Glutamatergic neuron (in vitro differentiated cells): Measurements from ENCODE around the gene PSORS1C1. TPM values are rescaled to one million over a fixed set of nuclear protein-coding genes. Genes with fewer than 3 reads are reported as not detected.

Experiments used
- DNase-seq: peaks from one replicate; pipeline ENCODE4 v3.0.0; 2022
- H3K27ac Mint-ChIP-seq: one replicate; pipeline ENCODE4 v1.8.0; 2020; ENCODE audit warnings: mild to moderate bottlenecking, mixed read lengths, inconsistent platforms; ENCODE audit not compliant: unreplicated experiment
- H3K27me3 Mint-ChIP-seq: one replicate; pipeline ENCODE4 v1.8.0; 2020; ENCODE audit warnings: mild to moderate bottlenecking, moderate library complexity, mixed read lengths, inconsistent platforms; ENCODE audit not compliant: unreplicated experiment
- H3K36me3 Mint-ChIP-seq: one replicate; pipeline ENCODE4 v1.8.0; 2020; ENCODE audit warnings: mild to moderate bottlenecking, mixed read lengths, inconsistent platforms; ENCODE audit not compliant: unreplicated experiment
- H3K4me1 Mint-ChIP-seq: one replicate; pipeline ENCODE4 v1.8.0; 2020; ENCODE audit warnings: mild to moderate bottlenecking, low read depth, mixed read lengths, inconsistent platforms; ENCODE audit not compliant: unreplicated experiment
- H3K4me3 Mint-ChIP-seq: one replicate; pipeline ENCODE4 v1.8.0; 2020; ENCODE audit warnings: mild to moderate bottlenecking, mixed read lengths, inconsistent platforms; ENCODE audit not compliant: unreplicated experiment
- H3K9me3 Mint-ChIP-seq: one replicate; pipeline ENCODE4 v1.8.0; 2020; ENCODE audit warnings: mild to moderate bottlenecking, moderate library complexity, mixed read lengths, inconsistent platforms; ENCODE audit not compliant: unreplicated experiment
- CTCF ChIP-seq: fragments of 200-600 bp; sonication (generic); IDR thresholded peaks from one replicate; pipeline ENCODE4 v1.5.0; 2021; ENCODE audit not compliant: partially characterized antibody, unreplicated experiment
- total RNA-seq: library from RNA; stranded (reverse); fragmentation: NEBNext Ultra II Directional; extraction: Animal tissue kit (Norgen Biotek cat#: 25700); gene quantifications from one replicate; pipeline ENCODE4 v1.2.1, GENCODE V29; 2021; ENCODE audit not compliant: unreplicated experiment

The PSORS1C1 gene
- total RNA-seq, 1 donor from 2014 or later, result not detected

- peaks cover 16% of the 10 kb centered on the region for H3K4me1 Mint-ChIP-seq
- H3K9me3 Mint-ChIP-seq, result peaks cover 12% of the 10 kb centered on the region
- H3K4me3 Mint-ChIP-seq, result no peak overlapping the region
- no peak for DNase-seq
- H3K27ac Mint-ChIP-seq, result no peak overlapping the region
- TF ChIP-seq CTCF, result no peak
- peaks cover 4% of the 10 kb centered on the region for H3K36me3 Mint-ChIP-seq
- H3K27me3 Mint-ChIP-seq, result peaks cover 15% of the 10 kb centered on the region
These were observed 58.8 kb downstream of the PSORS1C1 start for GRCh38 chr6:31173406-31173805.

- peaks cover 9% of the 10 kb centered on the region for H3K9me3 Mint-ChIP-seq
- TF ChIP-seq CTCF, result no peak
- DNase-seq, result no peak
- peaks cover 18% of the 10 kb centered on the region for H3K27me3 Mint-ChIP-seq
- H3K4me3 Mint-ChIP-seq, result no peak overlapping the region
- peaks cover 4% of the 10 kb centered on the region for H3K36me3 Mint-ChIP-seq
- no peak overlapping the region for H3K27ac Mint-ChIP-seq
- peaks cover 9% of the 10 kb centered on the region for H3K4me1 Mint-ChIP-seq
These were observed 59.8 kb downstream of the PSORS1C1 start for GRCh38 chr6:31174378-31174777.

DNA sequence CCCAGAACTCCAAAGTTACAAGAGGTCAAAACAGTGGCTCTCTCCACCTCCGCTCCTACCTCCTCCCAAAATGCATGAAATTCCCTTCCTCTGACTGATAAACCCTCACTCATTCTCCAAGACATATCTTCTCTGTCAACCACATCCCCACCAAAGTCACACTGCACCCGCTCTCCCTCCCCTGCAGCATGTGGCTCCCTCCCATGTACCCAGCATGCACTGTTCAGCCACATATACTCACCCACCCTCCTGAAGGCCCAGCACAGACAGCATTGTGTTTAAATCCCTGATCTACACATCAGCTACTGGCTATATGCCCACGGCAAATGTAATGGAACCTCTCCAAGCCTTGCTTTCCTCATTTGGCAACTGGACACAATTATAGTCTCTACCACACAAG lies 61.4 kb downstream of the PSORS1C1 start:
- Mint-ChIP-seq H3K4me1 (peaks cover 9% of the 10 kb centered on the region), H3K9me3 (peaks cover 8% of the 10 kb centered on the region), H3K27me3 (peaks cover 15% of the 10 kb centered on the region), H3K4me3 (no peak overlapping the region), H3K36me3 (no peaks in the 10 kb centered on the region), H3K27ac (no peak overlapping the region)
- TF ChIP-seq CTCF, result no peak
- DNase-seq, result no peak

DNA sequence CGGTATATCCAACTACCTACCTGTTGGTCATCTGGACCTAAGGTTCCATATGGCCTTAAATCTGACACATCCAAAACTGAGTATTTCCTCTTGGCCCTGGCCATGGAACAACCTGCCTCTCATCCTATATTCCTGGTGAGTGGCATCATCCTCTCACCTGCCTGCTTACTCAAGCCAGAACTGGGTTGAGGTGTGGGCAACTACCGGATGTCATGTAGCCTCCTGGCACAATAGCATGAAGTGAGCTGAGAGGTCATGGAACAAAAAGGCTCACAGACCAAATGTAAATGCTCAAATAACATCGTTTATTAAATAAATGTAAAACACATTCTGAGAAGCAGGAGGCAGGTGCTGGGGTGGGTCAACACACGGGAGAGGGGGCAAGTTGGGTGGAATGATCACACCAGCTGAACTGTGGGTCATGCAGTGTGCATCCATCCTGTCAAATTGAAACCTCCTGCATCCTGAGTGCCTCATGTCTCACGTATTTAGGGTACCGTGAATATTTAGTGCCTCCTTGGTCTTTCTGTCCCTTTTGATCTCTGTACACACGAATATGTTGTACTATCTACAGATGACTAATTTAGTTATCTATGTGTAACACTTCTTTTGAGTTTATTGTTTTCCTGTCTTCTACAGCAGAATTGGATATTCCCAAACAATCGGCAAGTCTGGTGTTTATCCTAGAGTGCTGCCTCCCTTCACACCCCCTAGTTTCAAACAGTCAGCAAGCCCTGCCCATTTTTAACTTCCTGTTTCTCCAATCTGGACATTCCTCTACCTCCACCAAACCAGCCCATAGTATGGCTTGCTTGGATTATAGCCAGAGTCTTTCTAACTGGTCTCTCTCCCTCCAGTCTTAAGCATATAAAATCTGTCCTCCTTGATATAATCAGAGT lies 63.8 kb downstream of the PSORS1C1 start:
- no peaks in the 10 kb centered on the region for H3K4me1 Mint-ChIP-seq
- H3K9me3 Mint-ChIP-seq, result peaks cover 2% of the 10 kb centered on the region
- H3K27me3 Mint-ChIP-seq, result peaks cover 7% of the 10 kb centered on the region
- no peak overlapping the region for H3K27ac Mint-ChIP-seq
- no peak for TF ChIP-seq CTCF
- DNase-seq, result no peak
- no peak overlapping the region for H3K4me3 Mint-ChIP-seq
- no peaks in the 10 kb centered on the region for H3K36me3 Mint-ChIP-seq

- peaks cover 3% of the 10 kb centered on the region for H3K4me1 Mint-ChIP-seq
- H3K27me3 Mint-ChIP-seq, result peaks cover 7% of the 10 kb centered on the region
- H3K9me3 Mint-ChIP-seq, result peaks cover 4% of the 10 kb centered on the region
- H3K27ac Mint-ChIP-seq, result no peak overlapping the region
- no peak for TF ChIP-seq CTCF
- no peak overlapping the region for H3K4me3 Mint-ChIP-seq
- no peak for DNase-seq
- no peaks in the 10 kb centered on the region for H3K36me3 Mint-ChIP-seq
These were observed 64.4 kb downstream of the PSORS1C1 start for GRCh38 chr6:31179042-31179386.
